H9 (cell line): ENCODE measurements around the gene PPIL6. TPM values are rescaled to one million over a fixed set of nuclear protein-coding genes. Genes with fewer than 3 reads are reported as not detected.

ENCODE experiments used
- DNase-seq: peaks from one replicate; pipeline ENCODE4 v3.0.0-alpha.2; 2017
- H2AFZ ChIP-seq: one replicate; pipeline ENCODE4 v1.6.1; 2013; ENCODE audit warnings: mild to moderate bottlenecking, low read length, control low read depth, moderate library complexity
- H2AK5ac ChIP-seq: 2 replicates; pipeline ENCODE4 v1.6.1; 2013; ENCODE audit warnings: low read length, control low read depth, mixed read lengths; ENCODE audit not compliant: insufficient read length
- H2BK120ac ChIP-seq: one replicate; pipeline ENCODE4 v1.6.1; 2013; ENCODE audit warnings: low read depth, mild to moderate bottlenecking, low read length, control low read depth, inconsistent platforms; ENCODE audit not compliant: poor library complexity, severe bottlenecking
- H2BK12ac ChIP-seq: 2 replicates; pipeline ENCODE4 v1.6.1; 2013; ENCODE audit warnings: low read length, control low read depth, mixed read lengths, low read depth; ENCODE audit not compliant: insufficient read length
- H2BK15ac ChIP-seq: 2 replicates; pipeline ENCODE4 v1.6.1; 2013; ENCODE audit warnings: low read depth, low read length, control low read depth
- H2BK20ac ChIP-seq: one replicate; pipeline ENCODE4 v1.6.1; 2013; ENCODE audit warnings: low read depth, mild to moderate bottlenecking, low read length, control low read depth, inconsistent platforms; ENCODE audit not compliant: poor library complexity, severe bottlenecking
- H2BK5ac ChIP-seq: 2 replicates; pipeline ENCODE4 v1.6.1; 2013; ENCODE audit warnings: low read length, control low read depth, mixed read lengths; ENCODE audit not compliant: insufficient read length
- H3K14ac ChIP-seq: 2 replicates; pipeline ENCODE4 v1.6.1; 2013; ENCODE audit warnings: low read length, control low read depth; ENCODE audit not compliant: insufficient read depth
- H3K18ac ChIP-seq: 2 replicates; pipeline ENCODE4 v1.6.1; 2013; ENCODE audit warnings: low read depth, mild to moderate bottlenecking, mixed read lengths, low read length, control low read depth; ENCODE audit not compliant: insufficient read length
- H3K23ac ChIP-seq: 2 replicates; pipeline ENCODE4 v1.6.1; 2013; ENCODE audit warnings: low read length, control low read depth, mixed read lengths, low read depth; ENCODE audit not compliant: insufficient read length
- H3K23me2 ChIP-seq: 2 replicates; pipeline ENCODE4 v1.6.1; 2013; ENCODE audit warnings: low read depth, mild to moderate bottlenecking, mixed read lengths, low read length, control low read depth; ENCODE audit not compliant: insufficient read length, poor library complexity, severe bottlenecking
- H3K27ac ChIP-seq: 2 replicates; pipeline ENCODE4 v1.5.1; 2013; ENCODE audit warnings: low read length, control low read depth, mixed read lengths, low read depth; ENCODE audit not compliant: insufficient read length
- H3K27me3 ChIP-seq: 2 replicates; pipeline ENCODE4 v1.6.1; 2013; ENCODE audit warnings: low read length, control low read depth, inconsistent platforms; ENCODE audit not compliant: insufficient read depth
- H3K4ac ChIP-seq: 2 replicates; pipeline ENCODE4 v1.6.1; 2013; ENCODE audit warnings: low read depth, mild to moderate bottlenecking, control low read depth, inconsistent platforms, low read length, moderate library complexity
- H3K4me1 ChIP-seq: 2 replicates; pipeline ENCODE4 v1.6.1; 2013; ENCODE audit warnings: low read length, control low read depth, inconsistent platforms; ENCODE audit not compliant: insufficient read depth
- H3K4me2 ChIP-seq: 2 replicates; pipeline ENCODE4 v1.6.1; 2013; ENCODE audit warnings: low read length, control low read depth, mixed read lengths; ENCODE audit not compliant: insufficient read length, insufficient read depth
- H3K56ac ChIP-seq: 2 replicates; pipeline ENCODE4 v1.6.1; 2013; ENCODE audit warnings: low read depth, mild to moderate bottlenecking, mixed read lengths, low read length, control low read depth; ENCODE audit not compliant: insufficient read length
- H3K79me1 ChIP-seq: 2 replicates; pipeline ENCODE4 v1.6.1; 2013; ENCODE audit warnings: low read depth, mild to moderate bottlenecking, moderate library complexity, low read length, control low read depth, inconsistent platforms; ENCODE audit not compliant: insufficient read depth, poor library complexity, severe bottlenecking
- H3K79me2 ChIP-seq: 2 replicates; pipeline ENCODE4 v1.6.1; 2013; ENCODE audit warnings: low read length, control low read depth, inconsistent platforms; ENCODE audit not compliant: insufficient read depth
- H3K9ac ChIP-seq: 2 replicates; pipeline ENCODE4 v1.6.1; 2013; ENCODE audit warnings: low read length, control low read depth, mixed read lengths; ENCODE audit not compliant: insufficient read length; ENCODE audit errors: extremely low read depth
- H3K9me3 ChIP-seq: one replicate; pipeline ENCODE4 v1.6.1; 2013; ENCODE audit warnings: low read depth, low read length, inconsistent platforms; ENCODE audit not compliant: control insufficient read depth
- H3T11ph ChIP-seq: one replicate; pipeline ENCODE4 v1.6.1; 2013; ENCODE audit warnings: mild to moderate bottlenecking, low read length, control low read depth, inconsistent platforms
- H4K20me1 ChIP-seq: one replicate; pipeline ENCODE4 v1.6.1; 2013; ENCODE audit not compliant: control insufficient read depth, insufficient read length, insufficient read depth
- H4K5ac ChIP-seq: 2 replicates; pipeline ENCODE4 v1.6.1; 2013; ENCODE audit warnings: low read depth, mild to moderate bottlenecking, mixed read lengths, low read length, control low read depth; ENCODE audit not compliant: insufficient read length
- H4K8ac ChIP-seq: replicated peaks from 2 replicates; pipeline ENCODE4 v1.6.1; 2013; ENCODE audit warnings: low read length, control low read depth, mixed read lengths, low read depth; ENCODE audit not compliant: insufficient read length
- H4K91ac ChIP-seq: 2 replicates; pipeline ENCODE4 v1.6.1; 2013; ENCODE audit warnings: low read depth, mild to moderate bottlenecking, moderate library complexity, mixed read lengths, low read length, control low read depth; ENCODE audit not compliant: insufficient read length
- H3K27ac Mint-ChIP-seq, 3 experiments: 2 replicates in 2 of 3; 3 replicates in 1 of 3; pipeline ENCODE4 v1.8.0; 2020 to 2021; ENCODE audit warnings: mixed read lengths in 3 of 3, mild to moderate bottlenecking in 1 of 3, moderate library complexity in 1 of 3
- H3K27me3 Mint-ChIP-seq: 2 replicates; pipeline ENCODE4 v1.8.0; 2021; ENCODE audit warnings: low read depth, mild to moderate bottlenecking, moderate library complexity, mixed read lengths
- H3K36me3 Mint-ChIP-seq, 3 experiments: 2 replicates in 2 of 3; 3 replicates in 1 of 3; pipeline ENCODE4 v1.8.0; 2020 to 2021; ENCODE audit warnings: low read depth in 3 of 3, mixed read lengths in 3 of 3; ENCODE audit not compliant: insufficient read depth in 1 of 3
- H3K4me1 Mint-ChIP-seq, 2 experiments: 2 replicates each; pipeline ENCODE4 v1.8.0; 2020; ENCODE audit warnings: mixed read lengths in 2 of 2
- H3K4me3 Mint-ChIP-seq, 2 experiments: 2 replicates in 1 of 2; 3 replicates in 1 of 2; pipeline ENCODE4 v1.8.0; 2020 to 2021; ENCODE audit warnings: mild to moderate bottlenecking in 2 of 2, mixed read lengths in 2 of 2, moderate library complexity in 1 of 2
- H3K9me3 Mint-ChIP-seq, 2 experiments: 2 replicates in 1 of 2; 3 replicates in 1 of 2; pipeline ENCODE4 v1.8.0; 2020; ENCODE audit warnings: mild to moderate bottlenecking in 2 of 2, mixed read lengths in 2 of 2, moderate library complexity in 1 of 2
- WGBS: extraction: QIAGEN DNeasy Blood & Tissue Kit; methylation state at CpG from one replicate; pipeline ENCODE4 v1.1.7; 2013; ENCODE audit warnings: missing lambda C conversion rate, low lambda C conversion rate, mixed read lengths; ENCODE audit not compliant: insufficient read length; ENCODE audit errors: extremely low coverage; 5-methylcytosine and 5-hydroxymethylcytosine counted together
- total RNA-seq: library from RNA; stranded (reverse); gene quantifications from 2 replicates; pipeline ENCODE4 v1.2.1, GENCODE V29; 2021
- TF ChIP-seq, protein P1 (sequence below): fragments of 200-600 bp; sonication (generic); conservative IDR thresholded peaks from 3 replicates; pipeline ENCODE4 v1.8.0; 2021; ENCODE audit warnings: antibody characterized with exemption, mild to moderate bottlenecking

Gene PPIL6
- total RNA-seq, 1 experiment from 2014 or later = 1.0 TPM

DNA sequence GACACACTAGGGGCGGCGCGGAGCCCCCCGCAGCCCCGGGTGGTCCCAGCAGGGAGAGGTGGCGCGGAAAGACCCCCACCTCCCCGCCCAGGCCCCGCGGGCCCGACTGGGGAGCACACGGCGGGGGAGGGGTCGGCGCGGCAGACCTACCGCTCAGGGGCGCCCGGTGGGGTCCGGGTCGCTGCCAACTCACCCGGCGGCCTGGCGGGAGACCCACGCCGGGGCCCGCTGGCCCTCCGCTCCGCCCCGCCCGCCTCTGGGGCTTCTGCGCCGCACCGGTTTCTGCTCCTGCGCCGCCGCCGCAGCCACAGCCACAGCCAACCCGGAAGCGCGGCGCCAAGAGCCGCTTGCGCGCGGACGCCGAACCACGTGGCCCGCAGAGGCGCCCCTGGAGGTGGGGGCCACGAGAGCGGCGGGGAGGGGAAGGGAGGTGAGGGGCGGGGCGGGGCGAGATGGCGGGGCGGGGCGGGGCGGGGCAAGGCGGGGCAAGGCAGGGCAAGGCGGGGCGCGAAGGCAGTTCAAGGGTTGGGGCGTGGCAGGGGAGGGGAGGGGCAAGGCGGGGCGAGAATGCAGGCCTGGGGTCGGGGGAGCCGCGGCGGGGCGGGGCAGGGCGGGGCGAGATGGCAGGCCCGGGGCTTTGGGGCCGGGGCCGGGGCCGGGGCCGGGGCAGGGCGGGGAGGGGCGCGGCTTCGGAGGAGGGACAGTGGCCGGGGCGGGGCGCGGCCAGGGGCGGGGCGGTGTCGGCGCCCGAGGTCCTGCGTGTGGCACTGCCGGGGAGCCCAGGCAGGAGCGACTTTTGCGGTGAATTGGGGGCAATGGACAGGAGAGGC lies 42.7 kb upstream of the PPIL6 start, which contains the start of gene ZBTB24:
TSS of gene ZBTB24 (minus strand) at position 315 of the 830 bp plus-strand sequence. CDS start 1,193 bp downstream, outside the sequence.
- H2AFZ ChIP-seq = no peak within 1 kb of the TSS
- H3K27ac ChIP-seq = no peak within 1 kb of the TSS
- H2BK120ac ChIP-seq = no peak within 1 kb of the TSS
- Mint-ChIP-seq H3K36me3 (peaks cover 15 to 39% (median 31%) of the 10 kb centered on the region in 3 experiments), H3K9me3 (no peaks in the 10 kb centered on the region), H3K4me1 (peaks cover 49 to 52% of the 10 kb centered on the region in 2 experiments), H3K27me3 (peaks cover 3% of the 10 kb centered on the region; the same call in 1 of the 2 replicates), H3K4me3 (peak within 1 kb of the TSS; percentile 90 to 93), H3K27ac (peak within 1 kb of the TSS; percentile 49 to 88 (median 79); a peak in 5 of 7 replicates)
- peak within 1 kb of the TSS; percentile 26 for H3K18ac ChIP-seq
- H2AK5ac ChIP-seq = no peak within 1 kb of the TSS
- no peak within 1 kb of the TSS for H2BK12ac ChIP-seq
- no peak within 1 kb of the TSS for H2BK20ac ChIP-seq
- H3K4ac ChIP-seq = no peak within 1 kb of the TSS
- no peak within 1 kb of the TSS for H2BK5ac ChIP-seq
- H4K5ac ChIP-seq = no peak within 1 kb of the TSS
- no peak within 1 kb of the TSS for H3T11ph ChIP-seq
- H4K20me1 ChIP-seq = no peaks in the 10 kb centered on the region
- H3K9ac ChIP-seq = peak within 1 kb of the TSS; percentile 70
- no peaks in the 10 kb centered on the region for H3K9me3 ChIP-seq
- H3K79me1 ChIP-seq = peaks cover 2% of the 10 kb centered on the region
- no peak within 1 kb of the TSS for H2BK15ac ChIP-seq
- H3K79me2 ChIP-seq = peaks cover 27% of the 10 kb centered on the region; the same call in 1 of the 2 replicates
- H3K4me1 ChIP-seq = peaks cover 13% of the 10 kb centered on the region; the same call in 1 of the 2 replicates
- H4K91ac ChIP-seq = no peak within 1 kb of the TSS
- peak within 1 kb of the TSS; percentile 99 for H3K4me2 ChIP-seq
- H3K23me2 ChIP-seq = peaks cover 4% of the 10 kb centered on the region
- H3K27me3 ChIP-seq = no peaks in the 10 kb centered on the region
- TF ChIP-seq, protein P1, sequence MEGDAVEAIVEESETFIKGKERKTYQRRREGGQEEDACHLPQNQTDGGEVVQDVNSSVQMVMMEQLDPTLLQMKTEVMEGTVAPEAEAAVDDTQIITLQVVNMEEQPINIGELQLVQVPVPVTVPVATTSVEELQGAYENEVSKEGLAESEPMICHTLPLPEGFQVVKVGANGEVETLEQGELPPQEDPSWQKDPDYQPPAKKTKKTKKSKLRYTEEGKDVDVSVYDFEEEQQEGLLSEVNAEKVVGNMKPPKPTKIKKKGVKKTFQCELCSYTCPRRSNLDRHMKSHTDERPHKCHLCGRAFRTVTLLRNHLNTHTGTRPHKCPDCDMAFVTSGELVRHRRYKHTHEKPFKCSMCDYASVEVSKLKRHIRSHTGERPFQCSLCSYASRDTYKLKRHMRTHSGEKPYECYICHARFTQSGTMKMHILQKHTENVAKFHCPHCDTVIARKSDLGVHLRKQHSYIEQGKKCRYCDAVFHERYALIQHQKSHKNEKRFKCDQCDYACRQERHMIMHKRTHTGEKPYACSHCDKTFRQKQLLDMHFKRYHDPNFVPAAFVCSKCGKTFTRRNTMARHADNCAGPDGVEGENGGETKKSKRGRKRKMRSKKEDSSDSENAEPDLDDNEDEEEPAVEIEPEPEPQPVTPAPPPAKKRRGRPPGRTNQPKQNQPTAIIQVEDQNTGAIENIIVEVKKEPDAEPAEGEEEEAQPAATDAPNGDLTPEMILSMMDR = no peak
- WGBS = no CpG with 5 or more reads among the region's 97 CpGs
- peak within 1 kb of the TSS; percentile 84; the same call in 1 of the 2 replicates for H3K14ac ChIP-seq
- no peak within 1 kb of the TSS for H4K8ac ChIP-seq
- H3K23ac ChIP-seq = no peak within 1 kb of the TSS
- DNase-seq = peak; percentile 96
- no peak within 1 kb of the TSS for H3K56ac ChIP-seq
